ENCODE measurements around the gene RGS12.

The RGS12 gene

DNA sequence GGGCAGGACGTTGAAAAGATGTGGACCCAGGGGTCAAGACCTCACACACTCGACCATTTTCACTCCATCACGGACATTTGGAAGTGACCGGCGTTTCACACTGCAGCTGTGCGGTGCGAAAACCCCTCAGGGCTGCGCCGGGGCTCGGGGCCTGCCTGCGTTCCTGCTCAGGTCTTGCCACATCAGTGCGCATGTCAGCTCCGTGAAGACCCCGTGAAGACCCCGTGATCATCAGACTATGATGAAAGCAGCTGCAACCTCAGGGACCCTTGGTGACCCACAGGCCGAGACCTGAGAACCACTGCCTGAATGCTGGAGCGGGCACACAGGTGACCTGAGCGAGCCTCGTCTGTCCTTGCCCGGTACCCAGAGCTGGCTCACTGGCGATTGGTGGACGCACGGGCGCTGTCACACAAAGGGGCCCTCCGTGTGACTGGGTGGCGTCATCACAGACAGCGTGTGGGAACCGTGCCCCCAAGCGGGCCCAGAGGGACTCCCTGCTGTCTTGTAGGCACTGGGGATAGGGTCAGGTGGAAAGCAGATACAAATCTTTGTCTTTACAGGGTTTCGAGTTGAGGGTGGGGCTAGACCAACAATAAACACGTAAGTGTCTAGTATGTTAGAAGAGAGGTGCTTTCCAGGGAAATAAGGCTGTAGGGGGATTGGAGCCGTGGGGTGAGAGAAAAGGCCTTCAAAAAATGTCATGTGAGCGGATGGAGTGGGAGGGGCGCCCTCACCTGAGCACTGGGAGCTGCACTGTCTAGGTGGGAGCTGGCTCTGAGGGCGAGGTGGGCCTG is 31.2 kb upstream of the RGS12 start:
- no peak for DNase-seq (ENCODE audit: low read depth)
- no peak overlapping the region for H3K4me3 ChIP-seq (ENCODE audit: low read depth, low read length)
- TF ChIP-seq CTCF (IDR thresholded peaks at IDR 0.05; ENCODE audit: control insufficient read depth, extremely low read depth, insufficient read depth) = no peak

- no peak for TF ChIP-seq CTCF (IDR thresholded peaks at IDR 0.05; ENCODE audit: control insufficient read depth, extremely low read depth, insufficient read depth)
- no peak for DNase-seq (ENCODE audit: low read depth)
Observed at GRCh38 chr4:3262208-3263052, 30.4 kb upstream of the RGS12 start.

GRCh38 chr4:3263053-3263875 is 29.6 kb upstream of the RGS12 start:
- DNase-seq (ENCODE audit: low read depth) = no peak
- no peak overlapping the region for H3K4me3 ChIP-seq (ENCODE audit: low read depth, low read length)
- TF ChIP-seq CTCF (IDR thresholded peaks at IDR 0.05; ENCODE audit: control insufficient read depth, extremely low read depth, insufficient read depth) = no peak

More at GRCh38 chr4:3262208-3263052, 30.4 kb upstream of the RGS12 start:
- H3K4me3 ChIP-seq (ENCODE audit: low read depth, low read length) = no peak overlapping the region

- TF ChIP-seq CTCF (IDR thresholded peaks at IDR 0.05; ENCODE audit: control insufficient read depth, extremely low read depth, insufficient read depth) = no peak
- no peak for DNase-seq (ENCODE audit: low read depth)
Observed at GRCh38 chr4:3263876-3264193, 29.0 kb upstream of the RGS12 start.

GRCh38 chr4:3266076-3266475 is 26.7 kb upstream of the RGS12 start:
- DNase-seq (ENCODE audit: low read depth) = no peak
- TF ChIP-seq CTCF (IDR thresholded peaks at IDR 0.05; ENCODE audit: control insufficient read depth, extremely low read depth, insufficient read depth) = no peak
- H3K4me3 ChIP-seq (ENCODE audit: low read depth, low read length) = no peak overlapping the region

More at GRCh38 chr4:3263876-3264193, 29.0 kb upstream of the RGS12 start:
- H3K4me3 ChIP-seq (ENCODE audit: low read depth, low read length) = no peak overlapping the region

DNA sequence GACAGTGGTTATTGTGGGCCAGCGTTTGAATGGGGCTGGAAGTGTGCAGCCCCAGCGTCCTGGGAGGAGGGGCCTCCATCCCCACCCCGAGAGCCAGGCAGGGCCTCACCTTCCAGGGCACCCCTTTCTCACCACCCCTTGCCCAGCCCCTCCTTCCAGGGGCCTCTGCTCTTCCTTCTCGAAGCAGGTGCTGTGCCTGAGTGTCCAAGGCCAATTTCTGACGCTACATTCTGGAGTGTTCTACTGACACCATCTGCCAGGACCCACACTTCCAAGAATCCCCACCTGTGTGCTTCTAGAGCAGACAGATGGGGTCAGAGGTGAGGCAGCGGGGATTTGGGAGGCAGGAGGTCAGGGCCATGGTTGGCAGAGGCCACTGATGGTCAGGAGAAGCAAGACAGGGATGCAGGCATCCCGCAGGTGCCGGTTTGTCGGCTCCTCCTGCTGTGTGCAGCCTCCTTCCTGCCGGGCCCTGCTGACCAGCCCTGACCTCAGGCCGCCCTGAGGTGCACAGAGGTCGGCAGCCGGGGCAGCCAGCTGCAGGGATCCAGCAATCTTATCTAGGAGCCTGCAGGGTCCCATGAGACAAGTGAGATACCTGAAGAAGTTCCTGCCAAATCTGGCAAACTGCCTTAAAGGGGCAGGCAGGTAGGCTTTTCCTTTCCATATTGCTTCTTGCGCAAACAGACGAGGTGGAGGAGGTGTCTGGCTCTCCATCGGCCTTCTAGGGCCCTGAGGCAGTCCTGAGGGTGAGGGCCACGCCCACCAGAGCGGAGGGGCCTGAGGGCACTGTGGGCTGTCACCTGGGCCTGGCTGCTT is 25.0 kb upstream of the RGS12 start:
- no peak overlapping the region for H3K4me3 ChIP-seq (ENCODE audit: low read depth, low read length)
- no peak for DNase-seq (ENCODE audit: low read depth)
- TF ChIP-seq CTCF (IDR thresholded peaks at IDR 0.05; ENCODE audit: control insufficient read depth, extremely low read depth, insufficient read depth) = no peak

Measured in LNCaP clone FGC (cell line).